HepG2 (cell line): Measurements from ENCODE around the gene LMNA. TPM values are rescaled to one million over a fixed set of nuclear protein-coding genes. Genes with fewer than 3 reads are reported as not detected.

ENCODE experiments used
- AGO2 ChIP-seq: fragments of 200-400 bp; formaldehyde crosslinking; optimal IDR thresholded peaks from 2 replicates; pipeline ENCODE3; 2017; ENCODE audit warnings: mild to moderate bottlenecking, low read depth, low read length, moderate library complexity
- BHLHE40 ChIP-seq: IDR thresholded peaks from 2 replicates; pipeline ENCODE4 v1.6.1; 2011; ENCODE audit warnings: low read length, improper control_type of control experiment
- CTCF ChIP-seq: sonication (generic); formaldehyde crosslinking; IDR thresholded peaks from 2 replicates; pipeline ENCODE4 v1.5.0; 2020; ENCODE audit warnings: mild to moderate bottlenecking, missing genetic modification reagents, moderate library complexity
- KLF16 ChIP-seq, 2 experiments: sonication (generic) in 1 of 2; formaldehyde crosslinking in 1 of 2; IDR thresholded peaks; 2 replicates each; pipeline versions ENCODE4 v1.6.1 to v1.8.0; 2016 to 2023; ENCODE audit warnings: missing genetic modification reagents in 2 of 2, missing compliant biosample characterization in 1 of 2
- NONO ChIP-seq, 2 experiments: fragments of 450-650 bp in 1 of 2; sonication (generic) in 1 of 2; formaldehyde crosslinking in 1 of 2; IDR thresholded peaks in 1 of 2; conservative IDR thresholded peaks in 1 of 2; 2 replicates each; pipeline versions ENCODE4 v1.6.1 to v1.8.0; 2017 to 2022; ENCODE audit warnings: mild to moderate bottlenecking in 1 of 2, missing genetic modification reagents in 1 of 2, moderate library complexity in 1 of 2
- POLR2A ChIP-seq, 2 experiments: IDR thresholded peaks; 2 replicates each; pipeline ENCODE4 v1.6.1; 2011; ENCODE audit warnings: low read depth in 2 of 2, low read length in 2 of 2, mild to moderate bottlenecking in 1 of 2, moderate library complexity in 1 of 2; ENCODE audit not compliant: insufficient read depth in 1 of 2
- RBM22 ChIP-seq: fragments of 200-400 bp; formaldehyde crosslinking; optimal IDR thresholded peaks from 2 replicates; pipeline ENCODE3; 2017; ENCODE audit warnings: mild to moderate bottlenecking, low read length, moderate library complexity
- SSRP1 ChIP-seq: IDR thresholded peaks from 2 replicates; pipeline ENCODE4 v1.6.1; 2016; ENCODE audit warnings: control low read depth
- STAT6 ChIP-seq: sonication (generic); formaldehyde crosslinking; IDR thresholded peaks from 2 replicates; pipeline ENCODE4 v1.4.0; 2020; ENCODE audit warnings: missing genetic modification reagents, mild to moderate bottlenecking, borderline replicate concordance
- ZNF317 ChIP-seq: sonication (generic); formaldehyde crosslinking; IDR thresholded peaks from 2 replicates; pipeline ENCODE4 v1.5.0; 2020; ENCODE audit warnings: mild to moderate bottlenecking, missing genetic modification reagents
- ZNF318 ChIP-seq: sonication (generic); formaldehyde crosslinking; IDR thresholded peaks from 2 replicates; pipeline ENCODE4 v1.4.0; 2020; ENCODE audit warnings: mild to moderate bottlenecking, missing genetic modification reagents
- ZNF503 ChIP-seq: sonication (generic); formaldehyde crosslinking; IDR thresholded peaks from 2 replicates; pipeline ENCODE4 v1.4.0; 2020; ENCODE audit warnings: missing genetic modification reagents
- ZNF839 ChIP-seq: sonication (generic); formaldehyde crosslinking; IDR thresholded peaks from 2 replicates; pipeline ENCODE4 v1.4.0; 2020; ENCODE audit warnings: missing genetic modification reagents, mild to moderate bottlenecking, borderline replicate concordance
- polyA plus RNA-seq, 8 experiments: library from polyadenylated mRNA; depleted of rRNA in 3 of 8; stranded (reverse) in 7 of 8; unstranded in 1 of 8; fragments of >200 nt; fragmentation: Illumina TruSeq in 4 of 8; extraction: Trizol in 4 of 8; gene quantifications; 2 replicates each; pipeline versions ENCODE4 v1.2.1 to v1.2.3, GENCODE V29; 2011 to 2016; ENCODE audit warnings: low read depth in 4 of 8, missing spikeins in 1 of 8, mixed read lengths in 1 of 8; ENCODE audit not compliant: insufficient read depth in 1 of 8
- total RNA-seq, 5 experiments: library from RNA; depleted of rRNA; stranded (reverse); fragments of >200 nt; fragmentation: Illumina TruSeq; extraction: Trizol; gene quantifications; 2 replicates each; pipeline ENCODE4 v1.2.3, GENCODE V29; 2016; ENCODE audit warnings: low read depth in 1 of 5

LMNA gene
- total and polyA plus RNA-seq, 2 of the 13 experiments (the other 11 are each of a cell fraction or from before 2014, with no cell fraction given) = 107 to 225 TPM

- TF ChIP-seq ZNF318 (CRISPR knock-in tag) (peak; percentile 98), ZNF839 (CRISPR knock-in tag) (peak; percentile 57; the same call in 1 of the 2 replicates), CTCF (peak; percentile 90), KLF16 (CRISPR knock-in tag; IDR thresholded peaks at IDR 0.05) (no peak), BHLHE40 (0 out of 2 replicates have a peak, but pooled peaks have one; percentile 20), SSRP1 (0 out of 2 replicates have a peak, but pooled peaks have one; percentile 29), ZNF503 (CRISPR knock-in tag) (peak; percentile 21; the same call in 1 of the 2 replicates), STAT6 (CRISPR knock-in tag) (no peak), NONO (IDR thresholded peaks at IDR 0.05) (no peak), NONO (CRISPR knock-in tag; conservative IDR thresholded peaks at IDR 0.05) (0 out of 2 replicates have a peak, but pooled peaks have one; percentile 29), RBM22 (peak; percentile 77), POLR2A (IDR thresholded peaks at IDR 0.05; ENCODE audit: insufficient read depth in 1 of 2, low read depth in 2 of 2, low read length in 2 of 2) (0 out of 4 replicates have a peak, but pooled peaks of 1 of the 2 experiments have one; percentile 29), AGO2 (peak; percentile 97), ZNF317 (CRISPR knock-in tag) (no peak)
Measured at GRCh38 chr1:156140879-156141707, 26.6 kb downstream of the LMNA start (continued).
